ENCODE results near the gene PITRM1.

PITRM1 gene

DNA sequence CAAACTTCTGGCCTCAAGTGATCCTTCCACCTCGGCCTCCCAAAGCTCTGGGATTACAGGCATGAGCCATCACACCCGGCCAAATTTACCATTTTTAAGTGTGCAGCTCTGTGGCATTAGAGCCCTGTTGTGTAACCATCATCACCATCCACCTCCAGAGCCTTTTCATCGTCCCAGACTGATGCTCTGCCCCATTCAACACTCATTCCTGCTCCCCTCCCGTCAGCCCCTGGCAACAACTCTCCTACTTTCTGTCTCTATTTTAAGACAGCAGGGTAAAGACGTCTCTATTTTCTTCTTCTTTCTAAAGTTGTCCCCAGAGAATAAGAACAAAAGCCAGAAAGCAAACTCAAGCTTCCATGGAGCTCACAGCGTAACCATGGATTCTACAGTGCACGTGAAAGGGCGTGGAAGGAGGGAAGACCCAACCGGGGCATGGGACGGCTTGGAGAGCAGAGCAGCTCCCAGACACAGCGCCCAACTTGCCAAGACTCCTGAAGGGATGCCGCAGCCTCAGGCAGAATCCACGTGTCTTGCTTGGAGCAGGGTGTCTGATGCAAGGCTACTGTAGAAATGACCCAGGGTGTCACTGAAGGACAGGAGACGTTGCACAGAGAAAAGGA, 42.7 kb upstream of the PITRM1 start:
- no peak overlapping the region for H3K27ac ChIP-seq
- no peak for TF ChIP-seq ZFX (IDR thresholded peaks at IDR 0.05)
- TF ChIP-seq, protein P1, sequence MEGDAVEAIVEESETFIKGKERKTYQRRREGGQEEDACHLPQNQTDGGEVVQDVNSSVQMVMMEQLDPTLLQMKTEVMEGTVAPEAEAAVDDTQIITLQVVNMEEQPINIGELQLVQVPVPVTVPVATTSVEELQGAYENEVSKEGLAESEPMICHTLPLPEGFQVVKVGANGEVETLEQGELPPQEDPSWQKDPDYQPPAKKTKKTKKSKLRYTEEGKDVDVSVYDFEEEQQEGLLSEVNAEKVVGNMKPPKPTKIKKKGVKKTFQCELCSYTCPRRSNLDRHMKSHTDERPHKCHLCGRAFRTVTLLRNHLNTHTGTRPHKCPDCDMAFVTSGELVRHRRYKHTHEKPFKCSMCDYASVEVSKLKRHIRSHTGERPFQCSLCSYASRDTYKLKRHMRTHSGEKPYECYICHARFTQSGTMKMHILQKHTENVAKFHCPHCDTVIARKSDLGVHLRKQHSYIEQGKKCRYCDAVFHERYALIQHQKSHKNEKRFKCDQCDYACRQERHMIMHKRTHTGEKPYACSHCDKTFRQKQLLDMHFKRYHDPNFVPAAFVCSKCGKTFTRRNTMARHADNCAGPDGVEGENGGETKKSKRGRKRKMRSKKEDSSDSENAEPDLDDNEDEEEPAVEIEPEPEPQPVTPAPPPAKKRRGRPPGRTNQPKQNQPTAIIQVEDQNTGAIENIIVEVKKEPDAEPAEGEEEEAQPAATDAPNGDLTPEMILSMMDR (conservative IDR thresholded peaks at IDR 0.05), result no peak

DNA sequence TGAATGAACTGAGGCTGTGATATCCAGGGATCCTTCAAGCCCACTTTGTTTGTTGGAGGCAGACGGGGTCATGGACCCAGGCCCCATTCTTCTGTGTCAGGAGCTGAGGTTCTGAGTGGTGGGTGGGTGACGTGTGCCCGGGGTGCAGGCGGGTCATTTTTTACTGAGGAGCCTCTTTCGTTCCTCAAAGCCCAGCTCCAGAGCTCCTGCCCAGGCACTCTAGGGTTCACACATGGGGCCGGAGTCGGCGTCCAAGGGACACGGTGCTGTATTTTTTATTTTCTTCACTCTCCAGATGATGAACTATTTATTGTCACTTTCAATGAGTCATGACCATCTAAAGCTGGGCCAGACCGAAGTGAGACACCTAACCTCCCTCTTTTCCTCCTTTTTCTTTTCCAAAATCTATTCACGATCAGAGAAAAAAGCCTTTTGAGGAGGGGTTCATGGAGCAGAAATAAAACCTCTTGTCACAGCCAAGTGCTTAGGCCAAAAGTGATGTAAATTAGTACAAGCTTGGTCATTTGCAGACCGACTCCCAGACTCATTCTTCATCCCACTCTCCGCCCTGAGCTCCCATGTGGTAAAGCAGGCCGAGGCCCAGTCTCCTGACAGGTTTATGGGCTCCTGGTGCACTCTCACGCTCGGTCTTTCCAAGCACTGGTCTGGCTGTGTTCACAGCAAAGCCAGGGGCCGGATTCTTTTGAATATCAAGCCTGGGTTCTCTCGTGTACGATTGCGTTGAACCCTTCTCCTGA, 41.4 kb upstream of the PITRM1 start:
- no peak overlapping the region for H3K27ac ChIP-seq

DNA sequence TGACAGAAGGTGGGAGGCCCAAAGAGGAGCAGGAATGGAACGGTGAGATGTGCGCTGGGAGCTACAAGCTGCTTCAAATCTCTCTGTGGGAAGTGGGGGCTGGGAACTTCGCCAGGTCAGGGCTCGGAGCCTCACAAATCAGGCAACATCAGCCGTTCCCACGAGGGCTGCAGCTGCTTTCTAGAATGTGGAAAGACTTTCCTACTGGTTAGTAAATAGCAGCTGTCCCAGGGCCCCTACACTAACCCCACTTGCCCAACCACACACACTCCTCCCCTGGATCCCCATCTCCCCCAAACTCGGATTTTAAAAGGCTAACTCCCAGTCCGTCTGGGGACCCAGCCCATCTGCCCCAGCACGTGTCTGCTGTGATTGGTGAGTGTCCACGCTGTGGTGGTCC, 40.6 kb upstream of the PITRM1 start:
- no peak for TF ChIP-seq ZFX (IDR thresholded peaks at IDR 0.05)
- TF ChIP-seq, protein P1 (conservative IDR thresholded peaks at IDR 0.05), result no peak
- H3K27ac ChIP-seq, result no peak overlapping the region

More for the DNA sequence above, 41.4 kb upstream of the PITRM1 start:
- TF ChIP-seq, protein P1 (conservative IDR thresholded peaks at IDR 0.05), result no peak
- no peak for TF ChIP-seq ZFX (IDR thresholded peaks at IDR 0.05)

DNA sequence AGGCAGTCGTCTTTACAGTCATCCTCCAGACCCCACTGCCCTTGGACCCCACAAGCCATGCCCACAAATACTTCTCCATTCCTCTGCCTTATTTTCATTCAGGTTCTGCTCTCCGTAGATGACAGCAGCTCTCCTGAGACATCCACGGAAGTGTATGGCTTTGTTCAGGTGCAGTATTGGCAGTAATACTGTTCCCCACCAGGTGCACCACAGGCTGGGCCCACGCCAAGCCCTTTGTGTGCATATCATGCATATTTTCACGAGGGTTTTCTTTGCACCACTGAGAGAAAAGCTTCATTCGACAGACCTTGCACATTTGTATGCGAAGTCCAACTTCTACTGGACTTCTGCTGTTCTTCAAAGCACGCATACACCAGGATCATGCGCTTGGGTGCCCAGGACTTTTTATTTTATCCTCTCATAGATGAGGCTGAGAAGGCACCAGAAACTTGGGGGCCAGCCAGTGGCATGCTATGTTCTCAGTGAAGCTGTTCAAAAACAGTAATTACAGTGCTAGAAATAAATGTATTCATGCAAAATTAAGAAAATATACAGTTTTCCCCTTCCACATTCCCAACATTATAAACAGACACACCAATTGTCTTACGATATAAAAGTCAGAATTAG, 37.8 kb upstream of the PITRM1 start:
- TF ChIP-seq, protein P1 (conservative IDR thresholded peaks at IDR 0.05), result no peak
- TF ChIP-seq ZFX (IDR thresholded peaks at IDR 0.05), result no peak
- H3K27ac ChIP-seq, result no peak overlapping the region

DNA sequence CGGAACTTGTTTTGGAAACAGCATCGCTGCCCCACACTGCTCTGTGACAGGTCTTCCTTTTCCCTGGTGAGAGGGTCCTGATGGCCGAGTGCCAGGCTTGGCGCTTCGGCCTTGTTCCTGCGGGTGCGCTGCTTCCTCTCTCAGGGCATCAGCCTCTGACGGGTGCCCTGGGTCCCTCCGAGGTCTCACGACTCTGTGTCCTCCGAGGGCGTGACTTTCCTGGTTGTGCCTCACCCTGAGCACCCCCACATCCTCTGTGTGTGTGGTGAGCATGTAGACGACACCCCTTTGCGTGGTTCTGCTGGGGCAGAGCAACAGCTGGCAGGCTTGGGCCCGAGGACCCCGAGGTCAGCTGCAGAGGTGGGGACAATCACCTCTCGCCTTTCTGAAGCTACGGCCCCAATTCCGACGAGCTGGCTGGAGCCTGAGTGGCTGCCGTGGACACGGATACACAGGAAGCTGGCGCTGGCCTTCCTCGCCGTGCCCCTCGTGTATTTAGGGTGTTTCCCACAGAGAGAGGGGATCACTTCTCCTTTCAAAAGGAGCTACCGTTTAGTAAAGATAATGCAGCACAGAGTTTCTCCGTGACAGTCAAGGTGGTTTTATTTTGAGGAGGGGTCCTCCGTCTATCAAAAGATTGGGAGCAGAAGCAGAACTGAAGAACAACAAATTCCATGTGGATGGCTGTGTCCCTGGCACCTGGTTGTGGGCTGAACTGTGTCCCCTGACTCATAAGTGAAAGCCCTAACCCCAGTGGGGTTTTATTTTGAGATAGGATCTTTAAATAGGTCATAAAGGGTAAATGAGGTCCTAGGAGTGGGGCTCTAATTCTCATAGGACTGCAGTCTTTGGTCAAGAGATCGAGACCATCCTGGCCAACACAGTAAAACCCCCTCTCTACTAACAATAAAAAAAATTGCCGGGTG, 36.2 kb upstream of the PITRM1 start:
- TF ChIP-seq, protein P1 (conservative IDR thresholded peaks at IDR 0.05), result no peak
- no peak for TF ChIP-seq ZFX (IDR thresholded peaks at IDR 0.05)

DNA sequence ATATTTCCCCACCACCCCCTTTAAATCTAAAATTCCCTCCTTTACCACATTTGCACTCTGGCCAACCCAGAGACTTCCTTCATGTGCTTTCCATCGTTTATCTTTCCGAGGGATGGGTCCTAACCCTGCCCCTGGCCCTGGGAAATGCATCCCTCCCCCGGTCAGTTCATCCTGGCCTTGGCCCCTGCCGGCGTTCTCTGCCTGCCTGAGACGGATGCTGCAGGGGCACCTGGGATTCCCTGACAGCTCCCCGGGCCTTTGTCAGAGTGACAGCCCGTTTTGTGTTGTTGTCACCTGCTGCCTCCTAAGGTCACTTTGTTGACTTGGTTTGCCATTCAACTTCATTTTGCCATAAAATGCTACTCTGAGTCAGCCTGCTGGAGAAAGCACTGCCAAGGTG, 34.8 kb upstream of the PITRM1 start:
- TF ChIP-seq, protein P1 (conservative IDR thresholded peaks at IDR 0.05), result no peak
- no peak for TF ChIP-seq ZFX (IDR thresholded peaks at IDR 0.05)
- no peak overlapping the region for H3K27ac ChIP-seq

More for the DNA sequence above, 36.2 kb upstream of the PITRM1 start:
- no peak overlapping the region for H3K27ac ChIP-seq
